GM18499 (cell line): Measurements from ENCODE around the gene MAS1.
"Not testable (repeated sequence)": the region's sequence is repeated elsewhere in the genome, so short reads cannot be mapped to it uniquely, and the experiment has no call there.

Source experiments
- ATAC-seq: cut with Tn5 transposase; IDR thresholded peaks from one replicate; pipeline ENCODE4 v1.9.1; 2021; ENCODE audit warnings: moderate number of reproducible peaks; ENCODE audit not compliant: insufficient read depth, unreplicated experiment

The MAS1 gene

GRCh38 chr6:159890792-159891191 is at the start of gene MAS1:
Gene MAS1 (plus strand): TSS chr6:159890988. CDS start chr6:159906956, 15,968 bp downstream.
- ATAC-seq = no peak

DNA sequence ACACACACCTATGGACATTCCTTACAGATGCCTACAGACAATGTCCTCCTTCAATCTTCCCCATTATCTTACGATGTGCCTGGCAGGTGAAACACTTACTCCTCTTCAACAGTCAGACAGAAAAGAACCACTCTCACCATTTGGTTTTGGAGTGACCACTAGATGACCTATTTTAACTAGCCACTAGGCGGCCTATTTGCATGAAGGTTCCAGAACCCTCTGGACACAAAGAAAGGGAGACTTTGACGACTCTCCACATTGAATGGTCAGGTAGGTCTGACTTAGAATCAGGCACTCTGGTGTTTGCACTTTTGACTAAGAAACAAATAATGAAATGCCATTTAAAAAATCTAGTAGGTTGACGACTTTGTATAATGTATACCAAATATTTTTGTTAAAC is 48.8 kb upstream of the MAS1 start:
- ATAC-seq = no peak

DNA sequence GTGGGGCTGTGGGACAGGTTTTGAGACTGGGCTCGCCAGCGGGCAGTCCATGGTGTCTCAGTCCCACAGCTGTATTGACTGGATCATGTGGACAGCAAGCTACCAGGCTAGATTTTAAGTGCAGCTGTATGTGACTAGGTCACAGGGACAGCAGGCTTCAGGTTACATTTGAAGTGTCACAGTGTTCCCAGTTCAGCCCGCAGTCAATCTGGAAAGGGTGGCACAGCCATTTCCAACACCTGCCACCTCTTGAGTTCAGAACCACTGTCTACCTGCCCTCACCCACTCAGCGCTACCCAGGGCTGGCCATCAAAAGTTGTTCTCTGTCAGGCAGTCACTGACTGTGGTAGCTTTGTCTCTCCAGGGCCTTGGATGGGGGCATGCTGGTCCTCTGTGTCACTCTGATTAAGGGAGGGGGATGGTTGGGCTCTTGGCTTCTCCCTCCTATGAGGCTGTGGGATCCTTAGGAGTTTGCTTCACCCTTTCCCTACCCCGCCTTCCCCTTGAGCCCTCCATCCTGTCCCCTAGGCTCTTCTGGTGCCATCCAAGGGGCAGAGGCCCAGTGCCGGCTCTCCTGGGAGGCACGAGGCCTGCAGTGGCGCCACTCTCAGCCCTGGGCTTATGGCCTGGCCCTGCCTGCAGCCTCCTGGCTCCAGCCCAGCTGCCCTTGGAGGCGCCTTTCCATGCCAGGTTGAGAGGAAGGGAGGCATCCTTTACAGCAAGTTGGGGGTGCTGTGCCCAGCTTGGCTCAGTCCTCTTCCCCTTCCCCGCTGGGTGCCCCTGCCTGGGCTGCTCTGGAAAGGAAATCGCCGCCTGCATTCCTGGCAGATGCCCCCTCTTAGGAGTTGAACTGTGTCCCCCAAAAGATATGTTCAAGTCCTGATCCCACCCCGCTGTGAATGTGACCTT is 45.8 kb upstream of the MAS1 start:
- ATAC-seq = no peak

- ATAC-seq = not testable (repeated sequence)
Observed at GRCh38 chr6:159848552-159848951, 42.2 kb upstream of the MAS1 start.

DNA sequence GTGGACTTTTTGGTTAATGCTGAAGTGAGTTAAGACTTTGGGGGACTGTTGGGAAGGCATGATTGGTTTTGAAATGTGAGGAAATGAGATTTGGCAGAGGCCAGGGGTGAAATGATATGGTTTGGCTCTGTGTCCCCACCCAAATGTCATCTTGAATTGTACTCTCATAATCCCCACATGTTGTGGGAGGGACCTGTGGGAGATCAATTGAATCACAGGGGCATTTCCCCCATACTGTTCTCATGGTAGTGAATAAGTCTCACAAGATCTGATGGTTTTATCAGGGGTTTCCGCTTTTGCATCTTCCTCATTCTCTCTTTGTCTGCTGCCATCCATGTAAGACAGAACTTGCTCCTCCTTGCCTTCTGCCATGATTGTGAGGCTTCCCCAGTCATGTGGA is 40.9 kb upstream of the MAS1 start:
- ATAC-seq = not testable (repeated sequence)

- no peak for ATAC-seq
Observed at GRCh38 chr6:159852877-159853276, 37.9 kb upstream of the MAS1 start.

- ATAC-seq = no peak
Observed at GRCh38 chr6:159853754-159854153, 37.0 kb upstream of the MAS1 start.

- no peak for ATAC-seq
Observed at GRCh38 chr6:159854959-159855358, 35.8 kb upstream of the MAS1 start.

DNA sequence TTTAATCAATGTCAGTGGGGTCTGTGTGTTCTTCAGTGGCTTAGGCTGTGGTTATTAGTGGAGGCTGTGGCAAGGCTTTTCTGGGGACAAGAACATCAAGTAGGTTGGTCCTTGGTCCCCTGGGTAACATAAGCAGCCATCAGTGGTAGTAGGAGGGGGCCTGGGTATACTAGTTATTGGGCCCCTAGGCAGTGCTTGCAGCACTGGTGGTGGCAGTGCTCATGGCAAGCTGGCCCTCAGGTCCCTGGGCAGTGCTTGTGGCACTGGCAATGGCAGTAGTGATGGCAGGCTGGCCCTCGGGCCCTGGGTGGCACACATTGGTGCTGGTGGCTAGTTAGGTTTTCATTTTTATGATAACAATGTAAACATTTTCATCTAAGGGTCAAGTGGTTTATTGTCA is 32.5 kb upstream of the MAS1 start:
- ATAC-seq = no peak

GRCh38 chr6:159860482-159860881 is 30.3 kb upstream of the MAS1 start:
- no peak for ATAC-seq

DNA sequence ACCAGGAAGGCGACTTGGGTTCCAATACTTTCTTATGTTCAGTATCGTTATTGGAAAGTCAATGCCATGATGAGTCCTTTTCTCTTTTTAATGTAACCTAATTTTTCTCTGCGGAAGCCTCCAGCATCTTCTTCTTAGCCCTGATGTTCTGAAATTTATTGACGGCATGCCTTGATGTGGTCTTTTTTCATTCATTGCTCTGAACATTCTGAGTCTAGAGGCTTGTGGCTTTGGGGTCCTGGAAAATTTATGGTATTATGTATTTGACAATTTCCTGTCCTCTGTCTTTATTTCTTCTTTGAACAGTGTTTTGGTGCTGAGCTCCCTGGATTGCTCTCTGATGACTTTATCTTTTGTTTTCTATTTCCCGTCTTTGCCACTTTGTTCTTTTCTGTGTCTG is 28.7 kb upstream of the MAS1 start:
- no peak for ATAC-seq

GRCh38 chr6:159863341-159863740 is 27.4 kb upstream of the MAS1 start:
- not testable (repeated sequence) for ATAC-seq

DNA sequence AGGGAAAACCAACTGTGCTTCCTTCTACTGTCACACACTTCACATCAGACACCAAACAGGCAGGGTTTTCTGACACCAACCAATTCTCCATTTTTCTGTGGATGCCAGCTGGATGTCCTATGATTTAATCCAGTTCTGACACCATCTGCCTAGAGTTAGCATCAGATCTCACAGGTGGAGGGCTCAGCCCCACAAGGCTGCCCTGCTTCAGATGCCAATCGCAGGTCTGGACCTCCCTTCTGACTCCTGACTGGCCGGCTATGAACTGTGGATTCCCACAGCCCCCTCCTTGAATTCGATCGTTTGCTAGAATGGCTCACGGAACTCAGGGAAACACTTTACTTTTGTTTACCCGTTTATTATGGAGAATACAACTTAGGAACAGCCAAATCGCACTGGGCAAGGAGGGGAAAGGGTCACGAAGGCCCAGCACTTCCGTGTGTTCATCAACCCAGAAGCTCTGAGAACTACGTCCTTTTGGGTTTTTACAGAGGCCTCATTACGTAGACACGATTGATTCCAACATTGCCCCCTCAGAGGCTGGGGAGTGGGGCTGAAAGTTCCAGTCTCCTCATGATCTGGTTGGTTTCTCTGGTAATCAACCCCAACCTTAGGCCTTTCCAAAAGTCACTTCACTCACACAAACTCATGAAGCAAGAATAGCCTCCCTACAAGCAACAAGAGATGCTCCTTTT is 25.4 kb upstream of the MAS1 start:
- no peak for ATAC-seq

- no peak for ATAC-seq
Observed at GRCh38 chr6:159866286-159867247, 24.2 kb upstream of the MAS1 start.

DNA sequence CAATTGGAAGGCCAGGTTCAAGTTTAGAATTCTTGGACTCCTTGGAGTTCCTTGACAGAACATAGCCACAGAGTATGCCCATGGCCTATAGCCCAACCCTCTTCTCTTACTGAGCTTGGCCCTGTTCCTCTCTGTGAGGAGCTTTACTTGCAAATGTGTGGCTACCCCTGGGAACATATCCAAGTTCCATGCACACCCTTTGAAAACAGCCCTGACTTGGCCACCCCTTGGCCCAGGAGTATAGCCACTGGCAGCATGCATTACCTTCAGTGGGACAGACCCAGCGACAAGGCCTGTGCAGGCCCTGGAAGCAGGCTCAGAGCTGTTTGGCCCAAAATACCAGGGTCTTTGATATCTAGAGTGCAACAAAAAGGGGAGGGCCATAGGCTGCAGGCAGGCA is 19.5 kb upstream of the MAS1 start:
- ATAC-seq = no peak

DNA sequence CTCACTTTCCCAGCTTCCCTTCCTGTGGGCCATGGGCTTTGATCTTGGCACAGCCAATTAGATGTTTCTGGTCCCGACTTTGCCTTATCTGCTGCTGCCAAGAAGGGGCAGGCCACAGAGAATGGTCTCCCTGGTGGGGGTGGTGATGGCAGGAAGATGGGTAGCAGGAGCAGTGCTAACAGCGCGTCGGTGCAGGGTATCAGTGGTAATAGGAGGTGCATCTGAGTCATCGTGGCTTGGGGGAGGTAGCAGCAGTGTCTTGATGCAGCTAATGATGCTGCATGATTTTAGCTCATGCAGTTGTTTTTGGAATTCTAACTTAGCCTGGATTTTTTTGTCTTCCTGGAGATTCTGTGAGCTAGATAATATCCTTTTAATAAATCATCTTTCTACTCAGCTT is 18.9 kb upstream of the MAS1 start:
- no peak for ATAC-seq

DNA sequence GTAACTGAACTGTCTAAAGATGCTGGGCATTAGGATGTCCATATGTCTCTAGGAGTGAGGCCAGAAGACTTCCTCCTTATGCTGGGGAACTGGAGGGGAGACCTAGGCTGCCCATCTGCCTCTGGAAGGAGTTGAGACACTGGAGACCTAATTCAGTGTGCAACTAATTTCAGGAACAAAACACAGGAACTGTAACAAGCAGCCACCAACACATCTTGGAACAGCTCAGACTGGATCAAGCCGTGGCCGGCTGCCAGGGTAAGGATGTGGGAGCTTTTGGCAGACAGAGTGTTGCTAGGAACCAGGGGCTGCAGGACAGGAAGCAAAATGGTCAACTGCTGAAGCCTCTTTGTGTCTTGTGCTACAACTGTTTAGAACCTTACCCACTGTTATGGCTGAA is 16.4 kb upstream of the MAS1 start:
- ATAC-seq = no peak

GRCh38 chr6:159875194-159875593 is 15.6 kb upstream of the MAS1 start:
- ATAC-seq = no peak

DNA sequence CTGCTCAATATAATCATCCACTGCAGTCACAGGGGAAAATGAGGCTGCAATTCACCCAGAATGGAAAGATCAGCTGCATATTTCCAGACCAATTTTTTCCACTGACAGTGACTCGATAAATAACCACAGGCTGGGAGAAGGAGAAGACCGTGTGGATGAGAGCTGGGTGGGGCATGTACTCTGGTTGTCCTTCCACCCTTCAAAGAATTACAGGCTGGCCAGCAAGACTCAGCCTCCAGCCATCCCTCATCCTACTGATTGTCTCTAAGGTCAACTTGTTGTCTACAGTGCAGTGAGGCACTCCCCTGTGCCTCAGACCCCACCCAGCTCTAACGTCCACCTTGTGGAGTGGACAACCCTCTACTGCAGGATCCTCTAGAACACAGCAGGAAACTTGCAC is 14.5 kb upstream of the MAS1 start:
- ATAC-seq = no peak

- no peak for ATAC-seq
Observed at GRCh38 chr6:159877256-159877808, 13.5 kb upstream of the MAS1 start.
